HL-60/S4 (cell line): ENCODE results near the gene PCGF3.
"Not testable (repeated sequence)": the region's sequence is repeated elsewhere in the genome, so short reads cannot be mapped to it uniquely, and the experiment has no call there.

Source experiments
- in situ Hi-C: fragments of 300-500 bp; cut with MboI; formaldehyde crosslinking; loops from 2 replicates; pipeline ENCODE4 v1.14.3; 2022; ENCODE audit warnings: low sequenced_read_pairs

The PCGF3 gene

DNA sequence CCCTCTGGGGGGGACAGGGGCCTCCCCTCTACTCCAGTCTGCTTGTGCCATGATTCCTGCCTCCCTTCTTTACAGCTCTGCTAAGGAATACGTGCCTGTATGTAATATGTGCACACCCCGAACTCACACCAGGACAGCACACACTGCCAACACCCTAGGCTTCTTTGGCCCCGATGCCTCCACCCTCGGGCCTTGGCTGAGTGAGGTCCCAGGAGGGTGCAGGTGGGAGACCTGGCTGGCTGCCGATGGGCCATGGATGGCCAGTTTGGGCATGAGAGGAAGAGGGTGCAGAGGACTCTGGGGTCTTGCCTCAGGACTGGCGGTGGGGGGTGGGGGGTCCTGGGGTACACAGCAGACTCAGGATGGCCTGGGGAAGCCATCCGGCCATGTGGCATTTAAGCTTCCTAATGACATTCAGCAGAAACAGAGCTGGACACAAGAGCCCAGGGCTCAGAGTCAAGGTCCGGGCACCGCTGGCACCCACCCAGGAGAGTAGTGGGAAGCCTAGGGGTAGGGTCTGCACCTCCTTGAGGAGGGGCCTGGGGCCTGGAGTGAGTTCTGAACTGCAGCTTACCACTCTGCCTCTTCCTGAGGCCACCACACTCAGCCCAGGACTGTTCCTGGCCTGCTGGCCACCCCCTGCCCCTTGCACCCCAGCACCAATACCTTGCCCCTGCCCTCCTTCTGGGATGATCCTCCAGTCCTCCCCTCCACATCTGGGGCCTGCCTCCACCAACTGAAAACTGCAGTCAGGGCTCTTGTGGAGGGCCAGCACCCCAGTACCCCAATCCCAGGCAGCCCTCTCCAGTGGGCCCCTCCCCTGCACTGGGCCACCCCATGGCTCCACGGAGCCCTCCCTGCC, 2.1 kb upstream of the PCGF3 start:
- in situ Hi-C loops: no loop called here

DNA sequence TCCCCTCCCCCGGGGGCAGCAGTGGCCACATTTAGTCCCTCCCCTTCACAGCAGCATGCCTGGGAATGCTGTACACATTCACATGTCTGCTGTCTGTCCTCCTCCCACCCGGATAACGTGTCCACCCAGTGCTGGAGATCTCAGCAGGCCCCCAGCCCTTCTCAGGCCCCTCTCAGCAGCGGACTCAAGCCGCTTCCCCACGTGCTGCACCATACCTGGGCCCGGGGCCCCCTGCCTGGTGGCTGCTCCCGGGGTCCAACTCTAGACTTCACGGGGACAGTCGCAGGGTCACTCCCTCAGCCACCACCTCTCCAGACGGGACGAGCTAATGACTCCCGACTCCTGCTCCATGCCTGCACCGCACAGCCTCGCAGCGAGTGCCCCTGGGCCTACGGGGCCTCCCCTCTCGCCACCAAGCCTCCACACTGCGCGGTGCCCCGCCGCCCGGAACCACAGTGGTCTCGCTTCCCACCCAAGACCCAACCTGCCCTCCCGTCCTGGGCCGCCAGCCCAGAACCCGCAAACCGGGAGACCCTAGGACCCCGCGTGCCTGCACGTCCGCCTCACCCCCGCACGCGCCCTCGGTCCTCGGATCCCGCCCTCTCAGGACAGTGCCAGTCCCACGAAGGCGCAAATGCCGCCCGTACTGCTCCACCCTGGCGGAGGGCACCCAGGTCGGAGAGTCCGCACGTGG, 1.3 kb upstream of the PCGF3 start:
- in situ Hi-C loops: no loop called here

DNA sequence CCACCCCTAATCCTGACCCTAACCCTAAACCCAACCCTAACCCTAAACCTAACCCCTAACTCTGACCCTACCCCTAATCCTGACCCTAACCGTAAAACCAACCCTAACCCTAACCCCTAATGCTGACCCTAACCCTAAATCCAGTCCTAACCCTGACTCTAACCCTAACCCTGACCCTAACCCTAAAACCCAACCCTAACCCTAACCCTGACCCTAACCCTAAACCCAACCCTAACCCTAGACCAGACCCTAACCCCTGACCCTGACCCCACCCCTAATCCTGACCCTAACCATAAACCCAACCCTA, 708 bp upstream of the PCGF3 start:
- in situ Hi-C loops: no loop called here

DNA sequence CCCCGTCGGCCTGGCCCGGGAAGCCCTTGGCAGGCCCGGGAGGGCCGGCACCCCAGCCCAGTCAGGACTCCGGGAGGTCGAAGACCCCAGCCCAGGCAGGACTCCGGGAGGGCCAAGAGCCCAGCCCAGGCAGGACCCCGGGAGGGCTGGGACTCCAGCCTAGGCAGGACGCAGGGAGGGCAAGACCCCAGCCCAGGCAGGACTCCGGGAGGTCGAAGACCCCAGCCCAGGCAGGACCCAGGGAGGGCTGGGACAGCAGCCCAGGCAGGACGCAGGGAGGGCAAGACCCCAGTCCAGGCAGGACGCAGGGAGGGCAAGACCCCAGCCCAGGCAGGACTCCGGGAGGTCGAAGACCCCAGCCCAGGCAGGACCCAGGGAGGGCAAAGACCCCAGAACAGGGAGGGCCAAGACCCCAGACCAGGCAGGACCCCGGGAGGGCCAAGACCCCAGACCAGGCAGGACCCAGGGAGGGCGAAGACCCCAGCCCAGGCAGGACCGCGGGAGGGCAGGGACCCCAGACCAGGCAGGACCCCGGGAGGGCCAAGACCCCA, 526 bp downstream of the PCGF3 start:
- in situ Hi-C loops: not testable (repeated sequence)

DNA sequence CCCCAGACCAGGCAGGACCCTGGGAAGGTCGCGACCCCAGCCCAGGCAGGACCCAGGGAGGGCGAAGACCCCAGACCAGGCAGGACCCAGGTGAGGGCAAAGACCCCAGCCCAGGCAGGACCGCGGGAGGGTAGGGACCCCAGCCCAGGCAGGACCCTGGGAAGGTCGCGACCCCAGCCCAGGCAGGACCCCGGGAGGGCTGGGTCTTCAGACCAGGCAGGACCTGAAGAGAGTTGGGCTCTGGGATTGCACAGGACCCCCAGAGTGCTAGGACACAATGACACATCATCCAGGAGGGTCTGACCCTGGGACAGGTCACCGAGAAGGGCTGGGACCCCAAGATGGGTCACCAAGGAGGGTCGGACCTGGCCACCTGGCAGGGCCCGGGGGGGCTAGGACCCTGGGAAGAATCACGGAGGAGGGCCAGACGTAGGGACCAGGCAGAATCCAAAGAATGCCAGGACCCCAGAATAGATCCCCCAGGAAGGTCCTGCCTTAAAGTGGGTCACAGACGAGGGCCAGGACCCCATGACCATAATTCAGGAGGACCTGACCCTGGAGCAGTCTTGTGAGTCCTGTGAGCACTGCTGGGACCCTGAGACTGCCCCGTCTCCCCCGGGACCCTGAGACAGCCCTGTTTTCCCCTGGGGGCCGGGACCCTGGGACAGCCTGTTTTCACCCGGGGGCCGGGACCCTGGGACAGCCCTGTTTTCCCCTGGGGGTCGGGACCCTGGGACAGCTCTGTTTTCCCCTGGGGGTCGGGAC, 1.4 kb downstream of the PCGF3 start:
- in situ Hi-C loops: no loop called here

GRCh38 chr4:707929-708630, 2.4 kb downstream of the PCGF3 start:
- in situ Hi-C loops: no loop called here

DNA sequence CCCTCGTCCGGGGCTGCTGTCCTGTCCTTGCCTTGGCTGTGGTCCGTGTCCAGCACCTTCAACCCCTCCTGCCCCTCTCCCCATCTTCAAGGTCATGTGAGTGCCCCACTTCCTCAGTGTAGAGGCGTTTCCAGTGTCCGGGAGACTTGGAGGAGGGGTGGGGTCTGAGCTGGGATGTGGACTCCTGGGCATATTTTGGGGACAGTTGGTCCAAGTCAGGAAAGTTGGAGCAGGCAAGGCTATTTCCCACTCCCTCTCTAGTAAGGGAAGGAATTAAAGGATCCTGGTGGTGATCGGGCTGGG, 3.0 kb downstream of the PCGF3 start:
- in situ Hi-C loops: no loop called here

DNA sequence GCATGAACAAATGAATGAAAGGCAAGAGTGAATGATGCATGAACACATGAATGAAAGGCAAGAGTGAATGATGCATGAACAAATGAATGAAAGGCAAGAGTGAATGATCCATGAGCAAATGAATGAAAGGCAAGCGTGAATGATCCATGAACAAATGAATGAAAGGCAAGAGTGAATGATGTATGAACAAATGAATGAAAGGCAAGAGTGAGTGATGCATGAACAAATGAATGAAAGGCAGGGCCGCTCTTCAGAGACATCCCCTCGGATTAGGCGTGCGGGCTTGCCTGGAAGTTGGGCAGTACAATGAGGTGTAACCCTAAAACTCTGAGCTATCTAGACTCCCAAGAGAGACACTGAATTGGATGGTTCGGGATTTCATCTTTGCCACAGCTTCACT, 3.7 kb downstream of the PCGF3 start:
- in situ Hi-C loops: no loop called here

DNA sequence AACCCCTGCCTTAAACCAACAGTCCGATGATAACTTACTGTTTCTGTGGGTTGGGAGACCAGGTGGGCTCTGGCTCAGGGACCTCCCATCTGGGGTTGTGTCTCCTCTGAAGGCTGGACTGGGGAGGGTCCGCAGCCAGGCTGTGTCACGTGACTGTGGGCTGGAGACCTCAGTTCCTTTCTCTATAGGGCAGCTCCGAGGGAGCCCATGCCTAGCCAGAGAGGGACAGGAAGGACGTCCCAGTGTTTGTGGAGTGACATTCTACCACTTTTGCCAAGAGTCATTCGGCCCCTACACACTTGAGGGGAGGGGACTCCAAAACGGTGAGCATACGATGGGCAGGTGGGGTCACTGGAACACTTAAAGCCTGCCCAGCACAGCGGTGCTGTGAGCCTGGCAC, 4.5 kb downstream of the PCGF3 start:
- in situ Hi-C loops: no loop called here

DNA sequence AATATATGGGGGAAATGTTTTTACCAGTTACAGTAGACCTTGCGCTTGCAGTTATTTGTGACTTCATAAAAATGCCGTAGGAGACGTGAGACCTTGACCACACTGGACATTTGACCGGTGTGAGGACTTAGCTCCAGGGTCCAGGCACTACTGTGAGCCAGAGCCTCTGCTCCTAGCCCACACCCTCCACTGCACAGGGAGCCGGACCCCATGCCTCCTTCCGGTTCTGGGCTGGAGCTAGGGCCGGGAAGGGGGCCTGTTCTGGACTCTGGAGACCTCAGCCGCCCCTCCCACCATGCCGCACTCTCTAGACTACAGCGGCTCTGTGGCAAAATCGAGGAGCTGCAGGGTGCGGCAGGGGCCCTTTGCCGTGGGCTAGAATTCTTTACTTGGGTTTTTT, 5.3 kb downstream of the PCGF3 start:
- in situ Hi-C loops: no loop called here

DNA sequence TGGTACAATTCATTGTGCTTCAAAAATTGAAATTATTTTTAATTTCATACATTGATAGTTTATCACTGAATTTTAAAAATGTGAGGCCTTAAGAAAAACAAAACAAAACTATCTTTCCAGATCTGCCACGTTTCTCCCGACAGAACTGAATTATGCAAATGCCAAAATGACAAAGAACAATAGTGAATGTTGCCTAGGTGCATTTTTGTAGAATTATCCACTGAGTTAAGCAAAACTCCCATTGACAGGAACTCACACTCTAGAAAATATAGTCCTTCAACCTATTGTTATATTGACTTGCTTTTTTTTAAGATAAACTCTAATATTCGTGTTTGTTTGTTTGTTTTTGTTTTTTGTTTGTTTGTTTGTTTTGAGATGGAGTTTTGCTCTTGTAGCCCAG, 6.5 kb downstream of the PCGF3 start:
- in situ Hi-C loops: no loop called here

DNA sequence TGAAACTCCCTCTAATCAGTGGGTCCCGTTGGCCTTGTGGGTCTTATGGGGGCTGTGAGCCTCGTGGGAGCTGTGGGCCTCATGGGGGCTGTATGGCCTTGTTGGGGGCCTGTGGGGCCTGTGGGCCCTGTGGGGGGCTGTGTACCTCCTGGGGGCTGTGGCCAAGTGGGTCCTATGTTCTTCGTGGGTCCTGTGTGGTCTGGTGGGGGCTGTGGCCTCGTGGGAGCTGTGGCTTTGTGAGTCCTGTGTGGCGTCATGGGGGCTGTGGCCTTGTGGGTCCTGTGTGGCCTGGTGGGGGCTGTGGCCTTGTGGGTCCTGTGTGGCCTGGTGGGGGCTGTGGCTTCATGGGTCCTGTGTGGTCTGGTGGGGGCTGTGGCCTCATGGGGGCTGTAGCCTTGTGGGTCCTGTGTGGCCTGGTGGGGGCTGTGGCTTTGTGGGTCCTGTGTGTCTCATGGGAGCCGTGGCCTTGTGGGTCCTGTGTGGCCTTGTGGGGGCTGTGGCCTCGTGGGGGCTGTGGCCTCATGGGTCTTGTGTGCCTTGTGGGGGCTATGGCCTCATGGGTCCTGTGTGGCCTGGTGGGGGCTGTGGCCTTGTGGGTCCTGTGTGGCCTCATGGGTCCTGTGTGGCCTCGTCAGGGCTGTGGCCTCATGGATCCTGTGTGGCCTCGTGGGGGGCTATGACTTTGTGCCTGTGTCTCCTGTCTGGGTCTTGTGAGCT, 7.4 kb downstream of the PCGF3 start:
- in situ Hi-C loops: no loop called here

DNA sequence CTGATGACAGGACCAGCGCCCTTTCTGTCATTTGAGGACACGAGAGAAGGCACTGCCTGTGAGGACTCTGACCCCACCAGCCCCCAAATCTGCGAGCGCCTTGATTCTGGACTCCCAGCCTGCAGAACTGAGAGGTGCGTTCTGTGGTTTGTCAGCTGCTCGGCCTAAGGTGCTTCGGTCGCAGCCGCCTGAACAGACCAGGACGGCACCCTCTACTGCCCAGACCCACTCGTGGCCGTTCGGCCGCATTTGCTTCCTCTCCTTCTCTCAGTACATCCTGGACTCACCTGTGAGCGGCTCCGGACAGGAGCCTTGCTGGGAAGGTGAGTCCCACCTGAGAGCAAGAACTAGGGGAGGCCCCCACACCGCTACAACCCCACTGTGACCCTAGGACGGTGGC, 8.5 kb downstream of the PCGF3 start:
- in situ Hi-C loops: no loop called here

GRCh38 chr4:717601-718320, 12.1 kb downstream of the PCGF3 start:
- in situ Hi-C loops: no loop called here

DNA sequence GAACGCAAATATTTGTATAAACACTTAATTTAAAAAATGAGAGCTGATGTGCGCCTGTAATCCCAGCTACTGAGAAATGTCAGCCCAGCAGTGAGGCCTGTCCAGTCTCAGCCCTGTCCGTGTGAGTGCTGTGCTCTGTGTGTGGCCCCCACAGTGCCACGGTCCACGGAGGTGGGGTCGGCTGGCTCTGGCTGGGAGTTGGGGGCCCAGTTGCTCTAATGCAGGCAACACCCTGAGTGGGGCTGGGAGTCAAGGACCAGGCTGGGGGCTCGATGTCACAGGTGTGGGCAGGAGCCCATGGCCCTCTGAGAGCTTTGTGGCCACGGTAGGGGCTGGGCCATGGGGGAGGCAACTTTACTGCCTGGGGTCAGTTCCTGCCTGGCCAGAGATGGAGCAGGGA, 12.8 kb downstream of the PCGF3 start:
- in situ Hi-C loops: no loop called here

GRCh38 chr4:720111-720860, 14.7 kb downstream of the PCGF3 start:
- in situ Hi-C loops: no loop called here

DNA sequence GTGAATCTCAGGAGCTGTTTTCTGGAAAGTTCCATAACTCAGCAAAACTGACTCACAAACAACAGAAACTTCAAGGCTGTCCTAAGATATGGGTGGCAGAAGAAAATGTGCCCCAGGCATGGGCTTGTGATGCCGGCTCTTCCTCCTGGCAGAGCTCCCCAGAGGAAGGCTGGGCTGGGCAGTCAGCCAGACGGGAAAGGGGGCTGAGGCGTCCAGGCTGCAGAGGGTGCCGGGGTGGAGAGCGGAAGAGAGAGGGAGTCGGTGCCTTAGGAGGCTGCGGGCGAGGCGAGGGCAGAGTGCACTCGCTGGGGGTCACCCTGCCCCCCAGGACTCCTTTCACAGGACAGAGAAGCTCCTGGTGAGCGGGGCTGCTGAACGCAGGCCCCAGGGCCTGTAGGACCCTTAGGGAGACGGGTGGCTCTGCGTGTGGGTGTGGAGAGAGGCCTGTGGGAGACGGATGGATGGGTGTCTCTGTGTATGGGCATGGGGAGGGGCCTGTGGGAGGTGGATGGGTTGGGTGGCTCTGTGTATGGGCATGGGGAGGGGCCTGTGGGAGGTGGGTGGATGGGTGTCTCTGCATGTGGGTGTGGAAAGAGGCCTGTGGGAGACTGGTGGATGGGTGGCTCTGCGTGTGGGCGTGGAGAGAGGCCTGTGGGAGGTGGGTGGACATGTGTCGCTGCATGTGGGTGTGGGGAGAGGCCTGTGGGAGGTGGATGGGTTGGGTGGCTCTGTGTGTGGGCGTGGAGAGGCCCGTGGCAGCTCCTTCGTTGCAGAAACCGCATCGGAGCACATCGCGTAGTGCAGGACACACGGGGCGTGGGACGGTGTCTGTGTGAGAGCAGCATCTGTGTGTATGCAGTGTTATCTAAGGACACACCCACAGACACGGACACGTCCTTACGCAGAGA, 15.9 kb downstream of the PCGF3 start:
- in situ Hi-C loops: no loop called here

GRCh38 chr4:722169-722725, 16.6 kb downstream of the PCGF3 start:
- in situ Hi-C loops: no loop called here
